WERI-Rb-1 (cell line): ENCODE data around the gene INPP4A.

Experiments used
- DNase-seq: peaks from one replicate; pipeline ENCODE4 v3.0.0-alpha.2; 2020
- H3K27ac ChIP-seq: fragments of 250-450 bp; sonication (Bioruptor Pico); 2 replicates; pipeline ENCODE4 v1.5.1; 2020; ENCODE audit warnings: mild to moderate bottlenecking, moderate library complexity
- H3K27me3 ChIP-seq: fragments of 250-450 bp; sonication (Bioruptor Pico); 2 replicates; pipeline ENCODE4 v1.5.1; 2021; ENCODE audit warnings: mild to moderate bottlenecking, low read depth, moderate library complexity; ENCODE audit not compliant: insufficient read depth, severe bottlenecking
- H3K36me3 ChIP-seq: fragments of 250-450 bp; sonication (Bioruptor Pico); 2 replicates; pipeline ENCODE4 v1.5.1; 2020; ENCODE audit warnings: mild to moderate bottlenecking, moderate library complexity
- H3K4me3 ChIP-seq: 2 replicates; pipeline ENCODE4 v1.5.1; 2011; ENCODE audit warnings: low read depth, mild to moderate bottlenecking, control low read depth, low read length
- H3K9me3 ChIP-seq: fragments of 250-450 bp; sonication (Bioruptor Pico); 2 replicates; pipeline ENCODE4 v1.5.1; 2021; ENCODE audit warnings: mild to moderate bottlenecking, moderate library complexity; ENCODE audit not compliant: severe bottlenecking
- CTCF ChIP-seq: IDR thresholded peaks from 2 replicates; pipeline ENCODE4 v1.5.1; 2011; ENCODE audit warnings: low read depth, mild to moderate bottlenecking, control low read depth, inconsistent platforms, low read length

The INPP4A gene

GRCh38 chr2:98468621-98469236 is 24.1 kb downstream of the INPP4A start:
- Histone ChIP-seq H3K4me3 (no peak overlapping the region), H3K36me3 (no peaks in the 10 kb centered on the region), H3K9me3 (no peaks in the 10 kb centered on the region), H3K27ac (no peak overlapping the region), H3K27me3 (no peaks in the 10 kb centered on the region)
- no peak for DNase-seq
- no peak for TF ChIP-seq CTCF

- DNase-seq, result no peak
- Histone ChIP-seq H3K4me3 (no peak overlapping the region), H3K36me3 (no peaks in the 10 kb centered on the region), H3K9me3 (no peaks in the 10 kb centered on the region), H3K27me3 (no peaks in the 10 kb centered on the region), H3K27ac (no peak overlapping the region)
- TF ChIP-seq CTCF, result no peak
Measured at GRCh38 chr2:98469862-98470544, 25.3 kb downstream of the INPP4A start.

GRCh38 chr2:98470851-98471255 is 26.2 kb downstream of the INPP4A start:
- Histone ChIP-seq H3K4me3 (no peak overlapping the region), H3K36me3 (no peaks in the 10 kb centered on the region), H3K27ac (no peak overlapping the region), H3K9me3 (no peaks in the 10 kb centered on the region), H3K27me3 (no peaks in the 10 kb centered on the region)
- no peak for TF ChIP-seq CTCF
- no peak for DNase-seq

GRCh38 chr2:98471402-98472131 is 26.9 kb downstream of the INPP4A start:
- Histone ChIP-seq H3K9me3 (no peaks in the 10 kb centered on the region), H3K27ac (no peak overlapping the region), H3K36me3 (no peaks in the 10 kb centered on the region), H3K27me3 (no peaks in the 10 kb centered on the region), H3K4me3 (no peak overlapping the region)
- no peak for TF ChIP-seq CTCF
- DNase-seq, result no peak

- H3K27ac ChIP-seq, result no peak overlapping the region
- no peaks in the 10 kb centered on the region for H3K27me3 ChIP-seq
Measured at GRCh38 chr2:98472132-98472650, 27.5 kb downstream of the INPP4A start.

More at GRCh38 chr2:98472132-98472650, 27.5 kb downstream of the INPP4A start:
- Histone ChIP-seq H3K36me3 (no peaks in the 10 kb centered on the region), H3K4me3 (no peak overlapping the region), H3K9me3 (no peaks in the 10 kb centered on the region)
- no peak for DNase-seq
- TF ChIP-seq CTCF, result no peak
